ENCODE measurements around the gene CACNG6.
A peak's percentile ranks its signal among the peaks of the same experiment; 100 is the strongest.
"Not testable (repeated sequence)": the region's sequence is repeated elsewhere in the genome, so short reads cannot be mapped to it uniquely, and the experiment has no call there.

The CACNG6 gene

DNA sequence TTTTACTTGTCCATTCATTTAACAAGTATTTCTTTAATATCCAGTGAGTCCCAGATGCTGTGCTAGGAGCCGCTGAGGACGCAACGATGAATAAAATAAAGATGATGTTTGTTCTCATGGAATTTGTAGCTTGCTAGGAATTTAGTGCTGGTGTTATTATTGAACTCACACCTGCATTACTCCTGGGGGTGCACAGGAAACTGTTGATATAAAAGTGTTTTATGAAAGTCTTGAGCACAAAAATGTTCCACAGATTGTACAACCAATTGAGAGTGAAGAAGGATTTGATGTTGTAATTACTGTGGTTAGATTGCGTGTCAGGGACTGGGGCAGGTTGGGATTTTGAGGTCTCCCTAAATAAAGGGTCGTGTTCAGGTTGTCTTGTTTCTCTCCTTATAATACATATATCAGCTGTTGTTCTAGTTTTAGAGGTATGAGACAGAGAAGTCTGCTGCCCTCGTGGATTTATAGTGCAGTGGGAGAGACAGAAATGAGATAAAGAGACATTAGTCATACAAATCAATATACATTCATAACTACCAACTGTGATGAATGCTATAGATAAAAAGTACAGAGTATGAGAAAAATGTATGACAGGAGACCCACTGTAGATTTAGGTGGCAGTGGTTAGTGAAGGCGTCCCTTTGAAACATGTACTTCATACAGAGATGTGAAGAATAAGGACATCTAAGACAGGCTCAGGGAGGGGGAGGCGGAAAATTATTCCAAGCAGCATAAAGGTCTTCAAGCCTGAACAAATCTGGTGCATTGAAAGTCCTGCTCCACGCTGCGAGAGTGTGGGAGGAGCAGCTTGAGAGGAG, 11.3 kb downstream of the CACNG6 start:
- DNase-seq (ENCODE audit: low spot score), result no peak

DNA sequence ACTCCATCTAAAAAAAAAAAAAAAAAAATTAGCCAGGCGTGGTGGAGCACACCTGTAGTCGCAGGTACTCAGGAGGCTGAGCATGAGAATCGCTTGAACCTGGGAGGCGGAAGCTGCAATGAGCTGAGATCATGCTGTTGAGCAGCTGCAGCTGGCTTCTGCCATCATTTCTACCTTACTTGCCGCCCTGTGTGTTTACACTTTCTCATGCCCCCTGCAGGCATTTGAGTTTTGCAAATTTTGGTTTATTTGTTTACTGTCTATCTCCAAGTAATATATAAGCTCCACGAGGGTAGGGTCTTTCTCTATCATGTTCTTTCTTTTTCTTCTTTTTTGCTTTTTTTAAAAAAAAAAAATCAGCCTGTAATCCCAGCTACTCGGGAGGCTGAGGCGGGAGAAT, 18.0 kb downstream of the CACNG6 start:
- no peak for DNase-seq (ENCODE audit: low spot score)

DNA sequence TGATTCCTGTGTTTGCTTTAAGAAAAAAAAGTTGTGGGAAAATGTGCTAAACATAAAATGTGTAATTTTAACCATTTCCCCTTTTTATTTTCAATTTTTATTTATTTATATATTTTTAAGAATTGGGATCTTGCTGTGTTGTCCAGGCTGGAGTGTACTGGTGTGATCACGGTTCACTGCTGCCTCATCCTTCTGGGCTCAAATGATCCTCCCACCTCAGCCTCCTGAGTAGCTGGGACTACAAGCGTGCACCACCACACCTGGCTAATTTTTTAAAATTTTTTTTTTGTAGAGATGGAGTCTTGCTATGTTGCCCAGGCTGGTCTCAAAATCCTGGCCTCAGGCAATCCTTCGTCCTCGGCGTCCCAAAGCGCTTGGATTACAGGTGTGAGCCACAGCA, 19.0 kb downstream of the CACNG6 start:
- DNase-seq (ENCODE audit: low spot score), result no peak

DNA sequence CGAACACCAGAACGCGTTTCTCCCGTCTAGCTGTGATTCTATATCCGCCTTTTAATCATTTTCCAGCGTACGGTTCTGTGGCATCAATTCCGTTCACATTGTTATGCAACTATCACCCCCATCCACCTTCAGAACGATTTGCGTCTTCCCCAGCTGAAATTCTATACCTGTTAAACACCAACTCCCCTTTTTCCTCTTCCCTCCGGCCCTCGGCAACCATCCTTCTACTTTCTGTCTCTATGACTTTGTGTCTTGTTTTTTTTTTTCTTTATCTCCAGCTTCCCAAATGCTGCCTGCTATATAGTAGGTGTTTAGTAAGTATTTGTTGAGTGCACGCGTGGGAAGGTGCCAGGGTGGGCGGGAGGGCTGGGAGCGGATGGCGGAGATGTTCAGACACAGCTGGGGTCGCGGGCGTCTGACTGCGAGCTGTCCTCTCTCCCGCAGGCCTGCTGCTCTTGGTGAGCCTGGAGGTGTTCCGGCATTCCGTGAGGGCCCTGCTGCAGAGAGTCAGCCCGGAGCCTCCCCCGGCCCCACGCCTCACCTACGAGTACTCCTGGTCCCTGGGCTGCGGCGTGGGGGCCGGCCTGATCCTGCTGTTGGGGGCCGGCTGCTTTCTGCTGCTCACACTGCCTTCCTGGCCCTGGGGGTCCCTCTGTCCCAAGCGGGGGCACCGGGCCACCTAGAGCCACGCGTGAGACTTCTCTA, 20.2 kb downstream of the CACNG6 start:
- no peak for DNase-seq (ENCODE audit: low spot score)

DNA sequence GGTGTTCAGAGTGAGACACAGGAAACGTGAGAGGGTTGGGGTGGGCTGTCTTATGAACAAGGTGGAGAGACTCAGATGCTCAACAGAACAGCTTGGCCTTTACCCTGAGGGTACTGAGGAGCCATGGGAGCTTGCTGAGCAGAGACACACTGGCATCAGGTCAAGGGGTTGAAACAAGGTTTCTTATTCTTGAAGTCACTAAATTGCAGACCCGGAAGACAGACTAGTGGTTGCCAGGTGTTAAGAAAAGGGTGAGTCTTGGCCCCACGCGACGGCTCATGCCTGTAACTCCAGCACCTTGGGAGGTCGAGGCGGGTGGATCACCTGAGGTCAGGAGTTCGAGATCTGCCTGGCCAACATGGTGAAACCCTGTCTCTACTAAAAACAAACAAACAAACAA, 22.4 kb downstream of the CACNG6 start:
- DNase-seq (ENCODE audit: low spot score), result no peak

- DNase-seq (ENCODE audit: low spot score), result no peak
Measured at GRCh38 chr19:54014920-54015560, 23.6 kb downstream of the CACNG6 start.

GRCh38 chr19:54017261-54017660, 25.8 kb downstream of the CACNG6 start:
- no peak for DNase-seq (ENCODE audit: low spot score)

DNA sequence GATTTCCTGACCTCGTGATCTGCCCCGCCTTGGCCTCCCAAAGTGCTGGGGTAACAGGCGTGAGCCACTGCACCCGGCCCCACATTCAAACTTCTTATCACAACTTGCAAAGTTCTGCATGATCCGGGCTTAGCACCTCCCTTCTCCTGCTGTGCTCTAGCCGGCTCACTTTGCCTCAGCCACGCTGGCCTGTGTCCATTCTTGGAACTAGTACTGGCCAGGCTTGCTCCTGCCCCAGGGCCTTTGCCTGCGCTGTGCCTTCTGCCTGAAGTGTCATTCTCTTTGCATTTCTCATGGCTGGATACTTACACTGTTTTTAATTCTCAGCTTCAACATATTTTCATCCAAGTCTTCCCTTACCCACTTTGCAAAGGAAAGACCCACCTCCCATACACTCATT, 29.9 kb downstream of the CACNG6 start:
- DNase-seq (ENCODE audit: low spot score), result no peak

- DNase-seq (ENCODE audit: low spot score), result no peak
Measured at GRCh38 chr19:54021932-54022331, 30.5 kb downstream of the CACNG6 start.

DNA sequence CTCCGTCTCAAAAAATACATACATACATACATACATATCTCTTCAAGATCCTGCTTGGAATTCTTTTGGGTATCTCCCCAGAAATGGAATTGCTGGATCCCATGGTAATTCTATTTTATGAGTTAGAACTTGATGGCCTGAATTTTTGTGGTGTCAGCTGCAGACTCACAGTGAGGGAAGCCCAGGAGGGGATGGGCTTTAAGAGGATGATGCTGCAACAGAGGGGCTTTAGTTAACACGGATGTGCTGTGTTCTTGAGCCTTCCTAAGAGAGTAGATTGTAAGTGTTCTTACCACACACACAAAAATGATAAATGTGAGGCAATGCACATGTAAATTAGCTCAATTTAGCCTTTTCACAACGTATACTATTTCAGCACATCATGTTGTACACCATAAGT, 31.8 kb downstream of the CACNG6 start:
- DNase-seq (ENCODE audit: low spot score), result no peak

- DNase-seq (ENCODE audit: low spot score), result no peak
Measured at GRCh38 chr19:54024660-54025059, 33.2 kb downstream of the CACNG6 start.

DNA sequence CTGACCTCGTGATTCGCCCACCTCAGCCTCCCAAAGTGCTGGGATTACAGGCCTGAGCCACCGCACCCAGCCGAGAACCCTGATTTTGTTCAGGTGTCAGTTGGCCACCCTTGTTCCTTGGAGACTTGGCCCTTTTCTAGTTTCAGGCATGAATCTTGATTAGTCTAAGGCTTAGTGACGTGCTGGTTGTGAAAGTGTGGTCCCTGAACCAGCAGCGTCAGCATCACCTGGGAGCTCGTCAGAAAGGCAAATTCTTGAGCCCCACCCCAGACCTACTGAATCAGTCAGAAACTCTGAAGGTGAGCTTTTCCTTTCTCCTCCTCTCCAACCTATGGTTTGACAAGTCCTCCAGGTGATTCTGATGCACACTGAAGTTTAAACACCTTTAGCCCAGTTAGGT, 35.2 kb downstream of the CACNG6 start:
- no peak for DNase-seq (ENCODE audit: low spot score)

DNA sequence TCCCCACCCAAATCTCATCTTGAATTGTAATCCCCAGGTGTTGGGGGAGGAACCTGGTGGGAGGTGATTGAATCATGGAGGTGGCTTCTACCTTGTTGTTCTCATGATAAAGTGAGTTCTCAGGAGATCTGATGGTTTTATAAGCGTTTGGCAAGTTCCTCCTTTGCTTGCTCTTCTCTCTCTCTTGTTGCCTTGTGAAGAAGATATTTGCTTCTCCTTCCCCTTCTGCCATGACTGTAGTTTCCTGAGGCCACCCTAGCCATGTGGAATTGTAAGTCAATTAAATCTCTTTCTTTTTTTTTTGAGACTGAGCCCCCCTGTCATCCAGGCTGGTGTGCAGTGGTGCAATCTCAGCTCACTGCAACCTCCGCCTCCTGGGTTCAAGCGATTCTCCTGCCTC, 37.9 kb downstream of the CACNG6 start:
- no peak for DNase-seq (ENCODE audit: low spot score)

- DNase-seq (ENCODE audit: low spot score), result peak; percentile 61
Measured at GRCh38 chr19:54029930-54030490, 38.6 kb downstream of the CACNG6 start.

DNA sequence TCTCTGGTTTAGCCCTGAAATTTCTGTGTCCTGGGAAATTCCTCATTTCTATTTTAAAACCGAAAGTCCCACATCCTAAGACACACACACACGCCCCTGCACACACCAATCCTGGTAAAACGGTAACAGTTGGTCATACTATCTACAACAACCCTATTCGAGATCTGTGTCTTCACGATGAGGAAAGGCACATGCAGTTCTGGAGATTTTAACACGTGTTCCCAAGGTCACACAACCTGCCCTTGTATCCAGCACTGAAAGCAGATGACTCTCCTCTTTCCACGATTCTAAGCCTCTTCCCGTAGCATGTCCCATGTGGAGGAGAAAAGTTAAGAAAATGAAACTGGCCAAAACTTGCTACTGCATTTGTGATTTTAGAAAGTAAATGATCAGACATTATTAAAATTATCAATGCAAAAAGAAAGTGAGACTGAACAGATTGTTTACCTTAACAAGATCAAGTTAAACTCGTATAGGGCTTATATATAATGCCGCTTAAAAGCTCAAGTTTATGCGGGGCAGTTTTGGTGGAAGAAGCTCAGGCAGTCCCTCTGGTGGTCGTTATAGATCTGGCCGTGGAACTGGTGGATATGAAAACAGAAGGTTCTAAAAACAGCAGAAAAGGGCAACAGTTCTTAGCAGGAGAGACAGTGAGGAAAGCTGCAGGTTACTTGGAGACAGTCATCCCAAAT, 39.6 kb downstream of the CACNG6 start:
- DNase-seq (ENCODE audit: low spot score), result no peak

- no peak for DNase-seq (ENCODE audit: low spot score)
Measured at GRCh38 chr19:54035215-54036178, 44.1 kb downstream of the CACNG6 start.

DNA sequence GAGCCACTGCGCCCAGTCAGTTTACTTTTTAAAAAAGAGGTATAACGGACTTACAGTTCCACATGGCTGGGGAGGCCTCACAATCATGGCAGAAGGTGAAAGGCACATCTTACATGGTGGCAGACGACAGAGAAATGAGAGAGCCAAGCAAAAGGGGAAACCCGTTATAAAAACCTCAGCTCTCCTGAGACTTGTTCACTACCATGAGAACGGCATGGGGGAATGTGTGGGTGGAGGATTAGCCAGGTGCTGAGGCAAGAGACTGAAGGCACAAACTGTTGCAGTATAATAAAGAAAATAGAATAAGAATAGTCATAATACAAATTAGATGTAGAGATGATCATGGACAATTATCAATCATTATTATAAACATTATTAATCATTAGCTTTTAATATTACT, 45.1 kb downstream of the CACNG6 start:
- not testable (repeated sequence) for DNase-seq (ENCODE audit: low spot score)

DNA sequence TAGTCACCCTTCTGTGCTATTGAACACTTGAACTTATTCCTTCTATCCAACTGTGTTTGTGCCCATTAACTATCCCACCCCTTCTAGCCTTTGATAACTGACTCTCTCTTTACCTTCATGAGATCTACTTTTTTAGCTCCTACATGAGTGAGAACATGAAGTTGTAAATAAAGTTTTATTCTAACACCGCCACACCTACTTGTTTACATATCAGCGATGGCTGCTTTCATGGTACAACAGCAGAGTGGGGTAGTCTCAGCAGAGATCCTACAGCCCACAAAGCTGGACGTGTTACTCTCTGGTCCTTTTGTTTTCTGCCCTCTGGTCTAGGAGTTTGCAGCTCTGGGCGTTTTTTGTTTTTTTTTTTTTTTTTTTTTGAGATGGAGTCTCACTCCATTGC, 48.6 kb downstream of the CACNG6 start:
- DNase-seq (ENCODE audit: low spot score), result no peak

DNA sequence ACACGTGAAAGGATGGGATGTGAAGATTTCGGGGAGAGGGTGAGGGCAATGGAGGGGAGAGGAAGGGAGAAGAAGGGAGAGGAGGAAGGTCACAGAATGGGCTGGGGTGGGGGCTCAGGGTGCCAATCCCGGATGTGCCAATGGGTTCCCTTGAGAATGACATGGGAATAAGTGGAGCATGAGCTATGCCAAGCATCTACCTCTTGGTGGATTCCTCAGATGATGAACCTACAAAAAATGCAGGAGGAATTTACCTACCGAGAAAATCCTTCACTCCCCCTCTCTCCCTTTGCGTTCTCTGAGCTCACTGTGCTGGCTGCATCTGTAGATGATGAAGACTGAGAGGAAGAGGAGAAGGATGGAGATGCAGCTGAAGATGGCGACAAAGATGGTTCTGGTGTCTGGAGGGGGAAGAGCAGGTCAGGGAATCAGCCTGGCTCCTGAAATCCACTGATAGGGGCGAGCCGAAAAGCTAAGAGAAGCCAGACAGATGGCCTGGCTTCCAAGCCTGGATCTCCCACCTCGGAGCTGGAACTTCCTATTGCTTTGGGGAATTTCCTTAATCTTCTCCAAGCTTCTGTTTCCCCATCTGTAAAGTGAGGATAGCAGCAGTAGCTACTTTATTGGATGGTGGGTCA, 50.7 kb downstream of the CACNG6 start:
- no peak for DNase-seq (ENCODE audit: low spot score)

DNA sequence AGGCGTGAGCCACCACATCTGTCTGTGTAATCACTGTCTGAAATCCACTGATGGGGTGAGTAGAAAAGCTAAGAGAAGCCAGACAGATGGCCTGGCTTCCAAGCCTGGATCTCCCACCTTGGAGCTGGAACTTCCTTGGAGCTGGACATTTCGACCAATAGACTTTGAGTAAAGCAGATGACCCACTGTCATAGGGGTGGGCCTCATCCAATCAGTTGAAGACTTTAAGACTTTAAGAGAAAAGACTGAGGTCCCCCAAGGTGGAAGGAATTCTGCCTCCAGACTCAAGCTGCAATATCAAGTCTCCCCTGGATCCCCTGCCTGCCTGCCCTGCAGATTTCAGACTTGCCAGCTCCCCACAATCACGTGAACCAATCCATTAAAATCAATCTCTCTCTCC, 51.6 kb downstream of the CACNG6 start:
- no peak for DNase-seq (ENCODE audit: low spot score)

DNA sequence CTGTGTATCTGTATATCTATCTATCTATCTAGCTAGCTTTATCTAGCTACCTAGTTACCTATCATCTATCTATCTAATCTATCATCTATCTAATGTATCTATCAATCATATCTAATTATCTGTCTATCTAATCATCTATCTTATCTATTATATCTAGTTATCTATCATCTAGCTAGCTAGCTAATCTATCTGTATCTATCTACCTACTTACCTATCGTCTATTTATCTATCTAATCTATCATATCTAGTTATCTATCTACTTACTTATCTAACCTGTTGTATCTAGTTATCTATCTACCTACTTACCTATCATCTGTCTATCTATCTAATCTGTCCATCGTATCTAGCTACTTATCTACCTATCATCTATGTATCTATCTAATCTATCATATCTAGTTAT, 54.3 kb downstream of the CACNG6 start:
- DNase-seq (ENCODE audit: low spot score), result no peak

Measured in LoVo (cell line).